GM18507 (cell line): ENCODE measurements around the gene HIRA.
"Not testable (repeated sequence)": the region's sequence is repeated elsewhere in the genome, so short reads cannot be mapped to it uniquely, and the experiment has no call there.

Source experiments
- DNase-seq: peaks from one replicate; pipeline ENCODE4 v3.0.0; 2011; ENCODE audit warnings: low read depth; ENCODE audit not compliant: insufficient read length; ENCODE audit errors: extremely low spot score
- FAIRE-seq: peaks from 2 replicates; lab custom pipeline; 2011; peaks lifted over from hg19 to GRCh38; lab: Jason Lieb, UNC

The HIRA gene

GRCh38 chr22:19349778-19350475, 81.6 kb downstream of the HIRA start:
- DNase-seq (no peak), FAIRE-seq (no peak)

- no peak for DNase-seq
- no peak for FAIRE-seq
These were observed 84.8 kb downstream of the HIRA start for GRCh38 chr22:19346677-19347265.

GRCh38 chr22:19344420-19344819, 87.1 kb downstream of the HIRA start:
- no peak for DNase-seq
- FAIRE-seq: no peak

GRCh38 chr22:19343470-19343869, 88.1 kb downstream of the HIRA start:
- DNase-seq (no peak), FAIRE-seq (no peak)

- DNase-seq: no peak
- no peak for FAIRE-seq
These were observed 90.0 kb downstream of the HIRA start for GRCh38 chr22:19341500-19341899.

GRCh38 chr22:19337137-19337536, 94.4 kb downstream of the HIRA start:
- no peak for FAIRE-seq
- no peak for DNase-seq

GRCh38 chr22:19336133-19337075, 95.1 kb downstream of the HIRA start:
- FAIRE-seq: no peak
- DNase-seq: no peak

- no peak for FAIRE-seq
- no peak for DNase-seq
These were observed 99.6 kb downstream of the HIRA start for GRCh38 chr22:19331975-19332374.

GRCh38 chr22:19331474-19331873, 100.1 kb downstream of the HIRA start:
- DNase-seq (no peak), FAIRE-seq (no peak)

GRCh38 chr22:19330865-19331418, 100.6 kb downstream of the HIRA start:
- no peak for FAIRE-seq
- DNase-seq: no peak

GRCh38 chr22:19330205-19330604, 101.3 kb downstream of the HIRA start:
- DNase-seq, FAIRE-seq: not testable (repeated sequence)

GRCh38 chr22:19329454-19329853, 102.1 kb downstream of the HIRA start:
- FAIRE-seq (no peak), DNase-seq (no peak)

GRCh38 chr22:19325296-19325948, 106.1 kb downstream of the HIRA start:
- no peak for FAIRE-seq
- DNase-seq: no peak

GRCh38 chr22:19323420-19323819, 108.1 kb downstream of the HIRA start:
- FAIRE-seq, DNase-seq: not testable (repeated sequence)

- FAIRE-seq: no peak
- DNase-seq: no peak
These were observed 109.8 kb downstream of the HIRA start for GRCh38 chr22:19321757-19322156.

GRCh38 chr22:19320136-19320535, 111.4 kb downstream of the HIRA start:
- DNase-seq, FAIRE-seq: not testable (repeated sequence)

- FAIRE-seq: no peak
- DNase-seq: no peak
These were observed 112.3 kb downstream of the HIRA start for GRCh38 chr22:19319281-19319680.

- no peak for FAIRE-seq
- no peak for DNase-seq
These were observed 113.7 kb downstream of the HIRA start for GRCh38 chr22:19317865-19318264.

GRCh38 chr22:19307872-19308271, 123.7 kb downstream of the HIRA start:
- no peak for FAIRE-seq

More at GRCh38 chr22:19307872-19308271, 123.7 kb downstream of the HIRA start:
- DNase-seq: no peak
